Measurements from ENCODE around the gene CFAP74. TPM values are rescaled to one million over a fixed set of nuclear protein-coding genes. Genes with fewer than 3 reads are reported as not detected.
A peak's percentile ranks its signal among the peaks of the same experiment; 100 is the strongest.

The CFAP74 gene
- total and polyA plus RNA-seq, 9 of the 15 experiments (the other 6 are each of a cell fraction or from before 2014, with no cell fraction given) = 0.03 to 0.15 (median 0.05) TPM; not detected in 6

GRCh38 chr1:1918901-1919303 lies 84.7 kb downstream of the CFAP74 start, which contains the start of gene TMEM52 (continued):
- TF ChIP-seq NCOA6 (IDR thresholded peaks at IDR 0.05) = no peak
- TF ChIP-seq ZNF512 (tag; IDR thresholded peaks at IDR 0.05) = no peak
- no peak for TF ChIP-seq E2F4 (CRISPR knock-in tag; IDR thresholded peaks at IDR 0.05; ENCODE audit: low read depth)
- no peak for TF ChIP-seq ELF4 (CRISPR knock-in tag; IDR thresholded peaks at IDR 0.05)
- TF ChIP-seq ZNF121 (CRISPR knock-in tag; conservative IDR thresholded peaks at IDR 0.05) = no peak
- no peak for TF ChIP-seq GTF2F1 (IDR thresholded peaks at IDR 0.05; ENCODE audit: low read depth, low read length)
- no peak for TF ChIP-seq ZNF134 (CRISPR knock-in tag; conservative IDR thresholded peaks at IDR 0.05)
- no peak for TF ChIP-seq ILK (tag; IDR thresholded peaks at IDR 0.05; ENCODE audit: borderline replicate concordance, low read depth)
- TF ChIP-seq ZNF695 (CRISPR knock-in tag; IDR thresholded peaks at IDR 0.05) = no peak
- no peak for TF ChIP-seq MEF2A (IDR thresholded peaks at IDR 0.05; ENCODE audit: control insufficient read depth, low read depth, low read length)
- TF ChIP-seq KAT8 (IDR thresholded peaks at IDR 0.05; ENCODE audit: low read depth) = no peak
- no peak for TF ChIP-seq ZNF766 (CRISPR knock-in tag; conservative IDR thresholded peaks at IDR 0.05)
- no peak for TF ChIP-seq BCOR (IDR thresholded peaks at IDR 0.05)
- no peak for TF ChIP-seq RNF2 (IDR thresholded peaks at IDR 0.05)
- TF ChIP-seq IRF1 (CRISPR knock-in tag; IDR thresholded peaks at IDR 0.05; ENCODE audit: borderline replicate concordance) = no peak
- no peak for TF ChIP-seq MAFG (tag; conservative IDR thresholded peaks at IDR 0.05)
- TF ChIP-seq NR4A1 (CRISPR knock-in tag; IDR thresholded peaks at IDR 0.05) = no peak
- TF ChIP-seq NR4A1 (tag; IDR thresholded peaks at IDR 0.05) = no peak
- TF ChIP-seq CREB1 (IDR thresholded peaks at IDR 0.05) = no peak; the same call in 1 of the 2 replicates
- no peak for TF ChIP-seq CREB1 (CRISPR knock-in tag; IDR thresholded peaks at IDR 0.05)
- TF ChIP-seq ZNF277 (CRISPR knock-in tag; IDR thresholded peaks at IDR 0.05; ENCODE audit: borderline replicate concordance) = no peak
- TF ChIP-seq POLR3G (IDR thresholded peaks at IDR 0.05; ENCODE audit: extremely low read depth, insufficient read length, insufficient replicate concordance) = no peak
- no peak for TF ChIP-seq MYNN (IDR thresholded peaks at IDR 0.05)
- TF ChIP-seq MYNN (CRISPR knock-in tag; IDR thresholded peaks at IDR 0.05) = no peak
- TF ChIP-seq TEAD4 (IDR thresholded peaks at IDR 0.05; ENCODE audit: low read length) = no peak
- peak; percentile 72; the same call in 1 of the 2 replicates for TF ChIP-seq TEAD4 (CRISPR knock-in tag; IDR thresholded peaks at IDR 0.05; ENCODE audit: borderline replicate concordance)
- no peak for TF ChIP-seq ZNF347 (CRISPR knock-in tag; IDR thresholded peaks at IDR 0.05; ENCODE audit: low read depth)
